ENCODE measurements around the gene RNF11.

RNF11 gene

DNA sequence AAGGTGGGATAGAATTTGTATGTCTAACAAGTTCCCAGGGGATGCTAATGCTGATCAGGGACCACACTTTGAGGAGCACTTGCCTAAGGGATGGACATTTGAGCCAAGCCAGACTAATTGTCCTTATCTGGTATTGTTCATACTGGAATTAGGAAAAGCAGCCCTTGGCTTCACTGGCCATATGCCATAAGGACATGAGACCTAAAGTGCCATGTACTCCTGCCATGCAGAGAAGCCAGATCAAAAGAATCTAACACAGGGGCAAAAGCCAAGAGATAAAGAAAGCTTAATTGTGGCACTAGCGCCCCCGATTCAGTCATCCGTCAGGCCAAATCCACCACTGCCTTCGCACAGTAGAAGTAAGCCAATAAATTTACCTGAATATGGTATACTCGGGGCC is 45.7 kb downstream of the RNF11 start:
- Histone ChIP-seq H3K4me1 (ENCODE audit: insufficient read depth, low read length) (no peaks in the 10 kb centered on the region), H3K9me3 (ENCODE audit: low read length) (no peaks in the 10 kb centered on the region), H3K36me3 (ENCODE audit: insufficient read depth, low read length) (no peaks in the 10 kb centered on the region), H3K4me3 (ENCODE audit: low read length) (no peak overlapping the region), H2AFZ (ENCODE audit: low read depth, low read length) (no peak overlapping the region), H3K27me3 (ENCODE audit: insufficient read depth, low read length) (no peaks in the 10 kb centered on the region)

DNA sequence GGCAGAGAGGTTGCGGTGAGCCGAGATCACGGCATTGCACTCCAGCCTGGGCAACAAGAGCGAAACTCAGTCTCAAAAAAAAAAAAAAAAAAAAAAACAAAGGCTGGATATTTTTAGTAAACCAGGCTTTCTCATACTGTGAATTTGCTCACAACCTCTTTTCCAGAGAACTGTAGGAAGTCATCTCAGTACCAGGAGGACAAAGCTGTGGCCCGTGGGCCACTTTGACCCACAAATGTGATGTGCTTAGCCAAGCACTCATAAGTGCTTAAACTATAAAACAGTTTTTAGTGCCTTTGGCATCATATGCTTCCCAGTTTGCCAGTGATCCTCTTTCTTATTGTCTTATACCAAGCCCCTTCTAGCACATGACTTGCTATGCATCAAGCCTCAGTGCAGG is 46.5 kb downstream of the RNF11 start:
- Histone ChIP-seq H2AFZ (ENCODE audit: low read depth, low read length) (no peak overlapping the region), H3K36me3 (ENCODE audit: insufficient read depth, low read length) (no peaks in the 10 kb centered on the region), H3K27me3 (ENCODE audit: insufficient read depth, low read length) (no peaks in the 10 kb centered on the region), H3K4me3 (ENCODE audit: low read length) (no peak overlapping the region), H3K9me3 (ENCODE audit: low read length) (no peaks in the 10 kb centered on the region), H3K4me1 (ENCODE audit: insufficient read depth, low read length) (no peaks in the 10 kb centered on the region)

DNA sequence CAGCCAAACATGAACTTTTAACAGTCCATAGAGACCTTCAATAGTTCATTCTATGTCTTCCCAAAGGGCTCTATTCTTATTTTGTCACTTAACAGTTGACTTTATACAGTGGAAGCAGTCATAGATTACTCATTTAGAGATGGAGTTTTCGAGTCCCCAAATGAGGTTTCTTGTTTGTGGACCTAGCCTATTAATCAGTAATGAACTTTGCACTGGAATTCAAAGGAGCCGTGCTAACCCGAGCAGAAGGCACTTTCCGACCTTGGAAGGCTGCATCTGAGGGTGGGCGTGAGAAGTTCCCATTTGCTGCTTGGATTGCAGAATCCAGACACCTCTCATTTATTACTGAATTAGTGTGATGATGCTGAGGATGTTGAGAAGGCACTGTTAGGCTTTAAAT is 47.9 kb downstream of the RNF11 start:
- Histone ChIP-seq H3K27me3 (ENCODE audit: insufficient read depth, low read length) (no peaks in the 10 kb centered on the region), H3K9me3 (ENCODE audit: low read length) (no peaks in the 10 kb centered on the region), H2AFZ (ENCODE audit: low read depth, low read length) (no peak overlapping the region), H3K36me3 (ENCODE audit: insufficient read depth, low read length) (no peaks in the 10 kb centered on the region), H3K4me1 (ENCODE audit: insufficient read depth, low read length) (no peaks in the 10 kb centered on the region), H3K4me3 (ENCODE audit: low read length) (no peak overlapping the region)

DNA sequence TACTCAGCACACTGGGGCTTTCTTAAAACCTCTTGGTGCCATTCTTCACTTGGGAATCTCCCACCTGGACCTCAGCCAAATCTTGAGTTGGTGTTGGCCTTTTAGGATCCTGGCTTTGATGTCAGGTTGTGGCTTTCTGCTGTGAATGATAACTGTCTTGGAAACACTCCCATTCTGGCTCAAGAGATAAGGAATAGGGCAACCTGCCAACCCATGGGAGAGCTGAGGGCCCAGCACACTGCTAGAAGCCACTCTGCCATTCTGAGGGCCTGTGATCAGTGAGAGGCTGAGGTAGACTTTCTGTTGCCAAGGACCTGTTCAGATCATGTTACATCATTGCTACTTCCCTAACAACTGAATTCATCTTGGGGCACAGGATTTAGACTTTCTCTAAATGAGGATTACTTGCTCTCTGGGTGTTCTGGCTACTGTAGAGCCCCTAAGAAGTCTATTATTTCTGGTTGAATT is 48.4 kb downstream of the RNF11 start:
- no peaks in the 10 kb centered on the region for H3K36me3 ChIP-seq (ENCODE audit: insufficient read depth, low read length)
- no peaks in the 10 kb centered on the region for H3K9me3 ChIP-seq (ENCODE audit: low read length)
- H3K4me3 ChIP-seq (ENCODE audit: low read length), result no peak overlapping the region
- H3K27me3 ChIP-seq (ENCODE audit: insufficient read depth, low read length), result no peaks in the 10 kb centered on the region
- no peak overlapping the region for H2AFZ ChIP-seq (ENCODE audit: low read depth, low read length)
- no peaks in the 10 kb centered on the region for H3K4me1 ChIP-seq (ENCODE audit: insufficient read depth, low read length)

DNA sequence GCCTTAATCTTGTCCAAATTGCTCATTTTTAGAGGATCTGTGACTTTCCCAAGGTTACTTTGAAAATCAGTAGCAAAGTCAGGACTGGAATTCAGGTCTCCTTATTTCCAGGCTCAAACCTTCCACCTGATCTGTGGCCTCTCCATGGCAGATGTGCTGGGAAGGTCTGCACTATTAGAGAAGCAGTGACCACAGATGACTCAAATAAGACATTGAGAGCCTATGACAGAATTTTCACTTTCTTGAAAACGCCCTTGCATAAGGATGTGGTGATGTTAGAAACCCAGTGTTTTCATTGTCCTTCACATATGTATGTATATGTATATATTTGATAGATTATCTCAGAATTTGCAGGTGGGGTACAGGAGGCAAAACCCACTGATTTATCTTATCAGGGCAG is 49.0 kb downstream of the RNF11 start:
- Histone ChIP-seq H3K4me1 (ENCODE audit: insufficient read depth, low read length) (no peaks in the 10 kb centered on the region), H3K4me3 (ENCODE audit: low read length) (no peak overlapping the region), H3K36me3 (ENCODE audit: insufficient read depth, low read length) (no peaks in the 10 kb centered on the region), H2AFZ (ENCODE audit: low read depth, low read length) (no peak overlapping the region), H3K27me3 (ENCODE audit: insufficient read depth, low read length) (no peaks in the 10 kb centered on the region), H3K9me3 (ENCODE audit: low read length) (no peaks in the 10 kb centered on the region)

DNA sequence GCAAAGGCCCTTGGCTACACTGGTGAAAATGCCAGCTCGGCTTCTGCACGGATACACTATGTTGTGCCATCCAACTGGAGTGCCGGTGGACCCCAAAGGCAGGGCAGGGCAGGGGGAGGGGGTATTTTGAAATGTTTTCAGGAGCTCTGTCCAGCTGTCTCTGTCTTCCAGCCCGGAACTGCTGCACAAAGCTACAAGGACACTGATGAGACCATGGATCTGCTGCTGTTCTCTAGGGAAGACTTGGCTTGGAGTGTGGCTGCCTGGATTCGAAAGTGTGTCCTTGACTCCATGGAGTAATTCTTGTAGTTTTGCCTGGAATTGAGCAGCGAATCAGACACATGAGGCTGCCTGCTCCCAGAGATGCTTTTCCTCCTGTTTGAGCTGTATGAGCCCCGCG is 51.9 kb downstream of the RNF11 start:
- no peak overlapping the region for H3K4me3 ChIP-seq (ENCODE audit: low read length)
- H3K9me3 ChIP-seq (ENCODE audit: low read length), result no peaks in the 10 kb centered on the region
- no peaks in the 10 kb centered on the region for H3K36me3 ChIP-seq (ENCODE audit: insufficient read depth, low read length)
- H3K27me3 ChIP-seq (ENCODE audit: insufficient read depth, low read length), result no peaks in the 10 kb centered on the region
- H2AFZ ChIP-seq (ENCODE audit: low read depth, low read length), result no peak overlapping the region
- no peaks in the 10 kb centered on the region for H3K4me1 ChIP-seq (ENCODE audit: insufficient read depth, low read length)

DNA sequence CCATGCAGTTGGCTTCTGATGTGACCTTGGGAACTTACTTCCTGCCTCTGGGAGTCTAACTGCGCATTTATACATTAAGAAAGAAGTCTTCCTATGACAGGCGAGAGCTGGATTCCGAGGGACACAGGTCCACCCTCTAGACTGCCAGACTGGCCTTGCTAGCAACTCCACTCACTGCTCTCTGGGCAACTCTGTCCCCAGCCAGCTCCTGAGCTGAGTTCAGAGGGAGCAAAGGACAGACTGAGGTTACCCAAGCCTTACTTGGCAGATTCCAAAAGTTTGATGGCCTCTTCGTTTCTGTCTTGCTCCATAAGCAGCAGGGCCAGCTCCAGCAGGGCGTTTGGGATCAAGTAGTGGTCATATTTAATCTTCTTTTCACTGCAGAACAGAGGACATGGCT is 52.5 kb downstream of the RNF11 start:
- no peaks in the 10 kb centered on the region for H3K9me3 ChIP-seq (ENCODE audit: low read length)
- no peaks in the 10 kb centered on the region for H3K4me1 ChIP-seq (ENCODE audit: insufficient read depth, low read length)
- no peak overlapping the region for H2AFZ ChIP-seq (ENCODE audit: low read depth, low read length)
- no peak overlapping the region for H3K4me3 ChIP-seq (ENCODE audit: low read length)
- no peaks in the 10 kb centered on the region for H3K36me3 ChIP-seq (ENCODE audit: insufficient read depth, low read length)
- H3K27me3 ChIP-seq (ENCODE audit: insufficient read depth, low read length), result no peaks in the 10 kb centered on the region

DNA sequence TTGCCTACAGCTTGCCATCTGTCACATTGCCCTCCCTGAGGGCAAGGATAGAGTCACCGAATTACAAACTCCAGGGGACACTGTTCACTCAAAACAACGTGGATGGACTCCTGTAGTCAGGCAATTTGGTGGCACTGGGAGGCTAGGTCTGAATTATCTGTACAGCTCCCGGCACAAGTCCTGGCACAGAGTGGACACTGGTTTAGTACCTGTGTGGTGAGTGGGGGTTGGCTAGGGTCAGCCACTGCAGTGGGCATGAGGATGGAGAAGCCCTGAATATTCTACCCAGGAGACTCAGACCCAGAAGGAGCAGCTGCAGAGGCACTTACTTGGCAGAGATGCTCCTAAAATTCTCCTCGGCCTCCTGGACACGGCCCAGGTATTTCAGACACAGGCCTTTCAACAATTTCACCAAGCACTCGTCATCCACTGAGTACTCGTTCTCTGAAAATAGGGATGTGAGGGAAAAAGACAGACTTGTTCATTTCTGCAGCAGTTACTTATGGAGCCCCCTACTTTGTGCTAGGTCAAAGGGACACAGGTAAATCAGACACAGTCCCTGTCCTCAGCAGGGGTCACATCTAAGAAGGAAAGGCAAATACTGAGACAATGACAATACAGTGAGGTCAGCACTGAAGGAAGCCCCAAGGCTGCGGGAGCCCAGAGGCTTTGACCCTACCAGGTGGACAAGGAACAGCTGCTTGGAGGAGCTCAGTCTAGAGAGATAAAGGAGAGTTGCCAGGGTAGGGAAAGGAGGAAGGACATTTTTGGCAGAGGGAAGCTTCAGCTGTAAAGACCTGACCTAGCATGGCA is 53.8 kb downstream of the RNF11 start:
- Histone ChIP-seq H3K4me1 (ENCODE audit: insufficient read depth, low read length) (no peaks in the 10 kb centered on the region), H3K36me3 (ENCODE audit: insufficient read depth, low read length) (no peaks in the 10 kb centered on the region), H3K4me3 (ENCODE audit: low read length) (no peak overlapping the region), H3K27me3 (ENCODE audit: insufficient read depth, low read length) (no peaks in the 10 kb centered on the region), H2AFZ (ENCODE audit: low read depth, low read length) (no peak overlapping the region), H3K9me3 (ENCODE audit: low read length) (no peaks in the 10 kb centered on the region)

DNA sequence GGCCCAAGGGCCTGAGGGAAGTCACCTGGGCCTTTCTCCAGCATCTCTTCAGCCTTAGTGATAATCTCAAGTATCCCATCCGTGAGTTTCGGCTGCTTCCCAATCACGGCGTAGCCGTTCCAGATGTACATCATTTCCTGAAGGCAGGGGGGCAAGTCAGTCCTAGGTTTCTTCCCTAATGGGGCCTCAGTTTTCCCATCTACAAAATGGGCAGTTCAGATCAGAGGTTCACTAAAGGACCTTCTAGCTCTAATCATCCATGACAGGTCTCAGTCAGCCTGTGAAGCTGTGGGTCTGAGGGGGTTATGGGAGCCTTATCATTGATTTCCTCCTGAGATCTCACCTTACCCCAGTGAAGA is 54.4 kb downstream of the RNF11 start:
- Histone ChIP-seq H3K4me3 (ENCODE audit: low read length) (no peak overlapping the region), H3K27me3 (ENCODE audit: insufficient read depth, low read length) (no peaks in the 10 kb centered on the region), H2AFZ (ENCODE audit: low read depth, low read length) (no peak overlapping the region), H3K4me1 (ENCODE audit: insufficient read depth, low read length) (no peaks in the 10 kb centered on the region), H3K36me3 (ENCODE audit: insufficient read depth, low read length) (no peaks in the 10 kb centered on the region), H3K9me3 (ENCODE audit: low read length) (no peaks in the 10 kb centered on the region)

DNA sequence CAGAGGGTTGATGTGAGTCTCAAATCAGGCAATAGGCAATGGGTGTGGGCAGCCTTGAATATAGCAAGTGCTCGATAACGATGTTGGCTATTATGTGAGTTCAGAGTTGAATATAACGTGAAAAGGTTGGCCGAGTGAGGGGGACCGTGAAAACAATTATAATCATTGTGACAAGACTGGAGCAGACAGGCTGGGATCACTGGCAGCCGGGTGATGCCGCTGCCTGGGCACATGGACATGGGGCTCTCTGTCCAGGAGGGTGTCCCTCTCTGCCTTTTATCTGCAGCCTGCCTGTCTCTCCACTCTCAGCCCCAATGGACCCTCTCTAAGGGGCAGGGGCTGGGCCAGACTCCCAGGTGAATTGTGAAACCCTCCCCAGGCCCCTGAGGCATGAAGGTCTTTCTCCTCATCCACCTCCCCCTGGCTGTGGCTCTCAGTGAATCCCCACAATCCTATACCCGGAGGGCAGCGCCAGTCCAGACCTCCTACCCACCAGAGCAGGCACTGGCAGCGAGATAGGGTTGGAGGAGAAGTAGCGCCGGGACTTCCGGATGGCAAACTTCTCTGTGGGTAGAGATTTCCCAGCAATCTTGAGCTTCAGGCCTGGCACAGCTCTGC is 57.9 kb downstream of the RNF11 start:
- Histone ChIP-seq H2AFZ (ENCODE audit: low read depth, low read length) (no peak overlapping the region), H3K36me3 (ENCODE audit: insufficient read depth, low read length) (no peaks in the 10 kb centered on the region), H3K4me1 (ENCODE audit: insufficient read depth, low read length) (no peaks in the 10 kb centered on the region), H3K27me3 (ENCODE audit: insufficient read depth, low read length) (no peaks in the 10 kb centered on the region), H3K4me3 (ENCODE audit: low read length) (no peak overlapping the region), H3K9me3 (ENCODE audit: low read length) (no peaks in the 10 kb centered on the region)

DNA sequence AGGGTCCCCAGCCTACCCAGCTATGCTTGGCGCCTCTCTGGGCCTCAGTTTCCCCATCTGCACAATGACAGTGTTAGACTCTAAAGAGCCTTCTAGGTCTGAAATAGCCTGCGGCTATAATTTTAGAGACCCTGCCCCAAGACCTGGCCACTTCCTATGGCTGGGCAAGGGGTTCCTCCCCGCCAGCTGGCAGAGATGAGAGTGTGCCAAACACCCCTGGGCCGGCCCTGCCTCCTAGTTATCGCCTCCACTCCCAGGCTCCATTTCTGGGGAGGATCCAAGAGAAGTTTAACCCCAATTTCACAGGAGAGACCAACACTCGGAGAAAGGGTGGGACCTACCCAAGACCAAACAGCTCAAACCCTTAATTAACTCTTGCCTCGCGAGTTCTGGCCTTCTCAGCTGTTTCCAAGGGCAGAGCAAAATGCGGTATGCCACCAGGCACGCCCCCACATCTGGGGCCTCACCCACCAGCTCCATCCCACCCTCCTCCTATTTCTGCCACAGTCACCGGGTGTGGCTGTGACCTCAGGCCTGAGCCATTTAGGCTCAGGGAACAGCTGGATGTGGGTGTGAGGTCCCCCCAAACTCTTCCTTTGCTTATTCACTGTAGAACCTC is 58.6 kb downstream of the RNF11 start:
- Histone ChIP-seq H3K9me3 (ENCODE audit: low read length) (peaks cover 2% of the 10 kb centered on the region), H3K4me3 (ENCODE audit: low read length) (no peak overlapping the region), H2AFZ (ENCODE audit: low read depth, low read length) (no peak overlapping the region), H3K4me1 (ENCODE audit: insufficient read depth, low read length) (no peaks in the 10 kb centered on the region), H3K36me3 (ENCODE audit: insufficient read depth, low read length) (no peaks in the 10 kb centered on the region), H3K27me3 (ENCODE audit: insufficient read depth, low read length) (no peaks in the 10 kb centered on the region)

DNA sequence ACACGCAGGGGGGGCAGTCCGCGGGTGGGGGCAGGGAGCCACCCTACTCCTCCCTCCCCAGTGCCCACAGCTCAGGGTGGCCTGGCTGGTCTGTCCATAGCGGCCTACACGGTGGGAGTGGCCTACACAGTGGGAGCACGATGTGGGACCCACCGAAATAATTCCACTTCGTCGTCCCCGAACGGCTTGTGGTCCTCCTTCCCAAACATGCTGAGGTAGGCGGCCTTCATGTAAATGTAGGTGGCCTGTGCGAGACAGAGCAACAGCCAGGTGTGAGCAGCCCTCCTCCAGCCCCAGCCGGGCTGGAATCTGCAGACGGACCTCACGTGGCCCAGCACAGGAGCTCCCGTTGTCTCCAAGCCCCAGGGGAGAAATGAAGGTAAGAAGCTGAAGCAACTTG is 59.9 kb downstream of the RNF11 start:
- H3K9me3 ChIP-seq (ENCODE audit: low read length), result peaks cover 2% of the 10 kb centered on the region
- no peaks in the 10 kb centered on the region for H3K36me3 ChIP-seq (ENCODE audit: insufficient read depth, low read length)
- no peak overlapping the region for H2AFZ ChIP-seq (ENCODE audit: low read depth, low read length)
- no peak overlapping the region for H3K4me3 ChIP-seq (ENCODE audit: low read length)
- H3K4me1 ChIP-seq (ENCODE audit: insufficient read depth, low read length), result no peaks in the 10 kb centered on the region
- H3K27me3 ChIP-seq (ENCODE audit: insufficient read depth, low read length), result no peaks in the 10 kb centered on the region
